HEK293 (cell line): ENCODE data around the gene SLC35F2.

Experiments used
- CTCF ChIA-PET: fragments of 350-600 bp; formaldehyde crosslinking; extraction: SDS; loops from one replicate; lab custom pipeline; 2021; ENCODE audit warnings: antibody characterized with exemption; lab: Yijun Ruan, JAX
- POLR2A ChIA-PET: fragments of 300-600 bp; formaldehyde crosslinking; extraction: SDS; loops from one replicate; lab custom pipeline; 2020; ENCODE audit warnings: antibody characterized with exemption, inconsistent platforms; lab: Yijun Ruan, JAX
- H3K27ac ChIP-seq: fragments of 200-500 bp; sonication (Bioruptor generic); 2 replicates; pipeline ENCODE4 v1.5.1; 2014; ENCODE audit warnings: low read depth, low read length, control low read depth, inconsistent platforms; ENCODE audit errors: extremely low read depth
- H3K36me3 ChIP-seq, 2 experiments: fragments of 200-500 bp in 1 of 2; sonication (Bioruptor generic) in 1 of 2; 1 replicate in 1 of 2; 2 replicates in 1 of 2; pipeline ENCODE4 v1.5.1; 2014 to 2017; ENCODE audit warnings: inconsistent platforms in 2 of 2, low read length in 2 of 2; ENCODE audit not compliant: control insufficient read depth in 2 of 2, insufficient read depth in 1 of 2
- H3K4me1 ChIP-seq: fragments of 200-500 bp; sonication (Bioruptor generic); 2 replicates; pipeline ENCODE4 v1.5.1; 2014; ENCODE audit warnings: mild to moderate bottlenecking, low read length, inconsistent platforms; ENCODE audit not compliant: control insufficient read depth, insufficient read depth
- H3K4me3 ChIP-seq: 2 replicates; pipeline ENCODE4 v1.5.1; 2011; ENCODE audit warnings: low read depth, mild to moderate bottlenecking, control low read depth, low read length, moderate library complexity
- H3K9me3 ChIP-seq: fragments of 200-500 bp; sonication (Bioruptor generic); 2 replicates; pipeline ENCODE4 v1.5.1; 2014; ENCODE audit warnings: low read depth, low read length, inconsistent platforms; ENCODE audit not compliant: control insufficient read depth, insufficient read depth
- EGR2 ChIP-seq: fragments of 450-650 bp; formaldehyde crosslinking; IDR thresholded peaks from 2 replicates; pipeline ENCODE4 v1.5.1; 2016; ENCODE audit warnings: low read depth, missing biosample characterization, missing genetic modification characterization
- HOXC10 ChIP-seq: sonication (generic); formaldehyde crosslinking; IDR thresholded peaks from 2 replicates; pipeline ENCODE4 v1.8.1; 2023; ENCODE audit warnings: mild to moderate bottlenecking, missing genetic modification reagents
- MEIS1 ChIP-seq: sonication (generic); formaldehyde crosslinking; IDR thresholded peaks from 2 replicates; pipeline ENCODE4 v1.8.1; 2022; ENCODE audit warnings: missing genetic modification reagents, mild to moderate bottlenecking, borderline replicate concordance
- PBX3 ChIP-seq: sonication (generic); formaldehyde crosslinking; IDR thresholded peaks from 2 replicates; pipeline ENCODE4 v1.8.1; 2022; ENCODE audit warnings: mild to moderate bottlenecking, moderate library complexity, missing genetic modification reagents
- PRDM1 ChIP-seq: fragments of 450-650 bp; formaldehyde crosslinking; IDR thresholded peaks from 2 replicates; pipeline ENCODE4; 2016; ENCODE audit warnings: missing biosample characterization, missing genetic modification characterization
- PRDM10 ChIP-seq: fragments of 450-650 bp; formaldehyde crosslinking; IDR thresholded peaks from 2 replicates; pipeline ENCODE4 v1.5.1; 2016; ENCODE audit warnings: missing biosample characterization, missing genetic modification characterization
- SP3 ChIP-seq: fragments of 450-650 bp; formaldehyde crosslinking; IDR thresholded peaks from 2 replicates; pipeline ENCODE4 v1.5.1; 2016; ENCODE audit warnings: missing biosample characterization, missing genetic modification characterization
- ZBTB11 ChIP-seq: fragments of 450-650 bp; formaldehyde crosslinking; conservative IDR thresholded peaks from 2 replicates; pipeline ENCODE4 v1.5.1; 2016; ENCODE audit warnings: low read depth, missing biosample characterization, missing genetic modification characterization
- ZBTB17 ChIP-seq: fragments of 450-650 bp; formaldehyde crosslinking; IDR thresholded peaks from 2 replicates; pipeline ENCODE4 v1.5.1; 2016; ENCODE audit warnings: missing biosample characterization, missing genetic modification characterization
- ZBTB21 ChIP-seq: fragments of 450-650 bp; formaldehyde crosslinking; IDR thresholded peaks from 2 replicates; pipeline ENCODE4 v1.5.1; 2017; ENCODE audit warnings: missing biosample characterization, missing genetic modification characterization
- ZBTB26 ChIP-seq: fragments of 450-650 bp; formaldehyde crosslinking; optimal IDR thresholded peaks from 2 replicates; pipeline ENCODE3; 2016; ENCODE audit warnings: missing biosample characterization, mild to moderate bottlenecking, missing genetic modification characterization
- ZNF148 ChIP-seq: fragments of 450-650 bp; formaldehyde crosslinking; IDR thresholded peaks from 2 replicates; pipeline ENCODE4 v1.5.0; 2017; ENCODE audit warnings: missing biosample characterization, missing genetic modification characterization, borderline replicate concordance
- ZNF155 ChIP-seq: fragments of 450-650 bp; formaldehyde crosslinking; IDR thresholded peaks from 2 replicates; pipeline ENCODE4 v1.5.1; 2016; ENCODE audit warnings: missing biosample characterization, missing genetic modification characterization
- ZNF174 ChIP-seq: fragments of 450-650 bp; formaldehyde crosslinking; IDR thresholded peaks from 2 replicates; pipeline ENCODE4 v1.5.0; 2017; ENCODE audit warnings: missing biosample characterization, mild to moderate bottlenecking, missing genetic modification characterization
- ZNF202 ChIP-seq: fragments of 450-650 bp; formaldehyde crosslinking; IDR thresholded peaks from 2 replicates; pipeline ENCODE4 v1.5.1; 2016; ENCODE audit warnings: missing biosample characterization, missing genetic modification characterization, borderline replicate concordance
- ZNF24 ChIP-seq: fragments of 450-650 bp; formaldehyde crosslinking; IDR thresholded peaks from 2 replicates; pipeline ENCODE4 v1.5.1; 2016; ENCODE audit warnings: missing biosample characterization, missing genetic modification characterization
- ZNF37A ChIP-seq: fragments of 450-650 bp; IDR thresholded peaks from 2 replicates; pipeline ENCODE4 v1.5.1; 2018; ENCODE audit warnings: missing biosample characterization, missing genetic modification characterization
- ZNF404 ChIP-seq: fragments of 450-650 bp; formaldehyde crosslinking; IDR thresholded peaks from 2 replicates; pipeline ENCODE4 v1.5.1; 2017; ENCODE audit warnings: missing biosample characterization, missing genetic modification characterization
- ZNF433 ChIP-seq: fragments of 450-650 bp; formaldehyde crosslinking; IDR thresholded peaks from 2 replicates; pipeline ENCODE4 v1.5.1; 2016; ENCODE audit warnings: missing biosample characterization, missing genetic modification characterization, low read depth
- ZNF473 ChIP-seq: fragments of 450-650 bp; formaldehyde crosslinking; IDR thresholded peaks from 2 replicates; pipeline ENCODE4 v1.5.1; 2017; ENCODE audit warnings: missing biosample characterization, missing genetic modification characterization
- ZNF488 ChIP-seq: fragments of 450-650 bp; formaldehyde crosslinking; IDR thresholded peaks from 2 replicates; pipeline ENCODE4 v1.5.1; 2016; ENCODE audit warnings: missing biosample characterization, missing genetic modification characterization
- ZNF621 ChIP-seq: fragments of 450-650 bp; formaldehyde crosslinking; IDR thresholded peaks from 2 replicates; pipeline ENCODE4 v1.5.1; 2017; ENCODE audit warnings: missing biosample characterization, missing genetic modification characterization
- ZNF654 ChIP-seq: fragments of 450-650 bp; formaldehyde crosslinking; IDR thresholded peaks from 2 replicates; pipeline ENCODE4 v1.5.1; 2016; ENCODE audit warnings: low read depth, missing biosample characterization, missing genetic modification characterization
- ZNF707 ChIP-seq: fragments of 450-650 bp; formaldehyde crosslinking; IDR thresholded peaks from 2 replicates; pipeline ENCODE4 v1.5.1; 2016; ENCODE audit warnings: missing biosample characterization, missing genetic modification characterization

Gene SLC35F2

GRCh38 chr11:107858217-107859070, at the start of gene SLC35F2:
SLC35F2 (minus strand) TSS chr11:107858787; CDS start chr11:107858767, 20 bp downstream.
- Histone ChIP-seq H3K4me1 (no peaks in the 10 kb centered on the region; the same call in 1 of the 2 replicates), H3K9me3 (no peaks in the 10 kb centered on the region), H3K36me3 (no peaks in the 10 kb centered on the region), H3K27ac (peak within 1 kb of the TSS; percentile 53; the same call in 1 of the 2 replicates), H3K4me3 (peak within 1 kb of the TSS; percentile 86)
- CTCF ChIA-PET: interaction anchor here (0.8 to 0.9 kb wide), 2 partner anchors 36 to 40 kb away, joined by 3 read pairs; no protein-coding TSS in a partner anchor
- POLR2A ChIA-PET: interaction anchor here (0.7 to 0.8 kb wide), 3 partner anchors 17 to 33 kb away, joined by 3 to 5 read pairs (median 4); no protein-coding TSS in a partner anchor
- no peak for TF ChIP-seq HOXC10
- TF ChIP-seq ZNF37A: no peak
- TF ChIP-seq ZNF148 (tag by site-specific recombination): no peak
- no peak for TF ChIP-seq ZNF404 (tag by site-specific recombination)
- TF ChIP-seq ZBTB26: peak; percentile 86
- TF ChIP-seq ZBTB21: no peak
- peak; percentile 38 for TF ChIP-seq ZBTB17
- TF ChIP-seq ZNF155 (tag by site-specific recombination): no peak
- TF ChIP-seq ZNF174 (tag by site-specific recombination): no peak
- TF ChIP-seq ZNF654: no peak
- peak; percentile 13; the same call in 1 of the 2 replicates for TF ChIP-seq EGR2 (tag by site-specific recombination)
- TF ChIP-seq MEIS1 (CRISPR knock-in tag): no peak
- no peak for TF ChIP-seq ZNF488 (tag by site-specific recombination)
- no peak for TF ChIP-seq ZNF473 (tag by site-specific recombination)
- TF ChIP-seq SP3 (tag by site-specific recombination): peak; percentile 44; the same call in 1 of the 2 replicates
- TF ChIP-seq ZNF202 (tag by site-specific recombination): no peak
- no peak for TF ChIP-seq PBX3 (CRISPR knock-in tag)
- no peak for TF ChIP-seq PRDM1 (tag by site-specific recombination)
- TF ChIP-seq ZNF707 (tag by site-specific recombination): no peak
- no peak for TF ChIP-seq ZNF621
- no peak for TF ChIP-seq ZNF433
- TF ChIP-seq PRDM10: no peak
- no peak for TF ChIP-seq ZNF24 (tag by site-specific recombination)
- TF ChIP-seq ZBTB11 (tag by site-specific recombination): peak; percentile 54; the same call in 1 of the 2 replicates
